ENCODE results near the gene APBA2.

Gene APBA2

GRCh38 chr15:28917791-28918140, 32.0 kb downstream of the APBA2 start:
- DNase-seq: no peak

GRCh38 chr15:28918141-28918983, 32.6 kb downstream of the APBA2 start:
- no peak for DNase-seq

- no peak for DNase-seq
Observed at GRCh38 chr15:28919201-28919635, 33.4 kb downstream of the APBA2 start.

DNA sequence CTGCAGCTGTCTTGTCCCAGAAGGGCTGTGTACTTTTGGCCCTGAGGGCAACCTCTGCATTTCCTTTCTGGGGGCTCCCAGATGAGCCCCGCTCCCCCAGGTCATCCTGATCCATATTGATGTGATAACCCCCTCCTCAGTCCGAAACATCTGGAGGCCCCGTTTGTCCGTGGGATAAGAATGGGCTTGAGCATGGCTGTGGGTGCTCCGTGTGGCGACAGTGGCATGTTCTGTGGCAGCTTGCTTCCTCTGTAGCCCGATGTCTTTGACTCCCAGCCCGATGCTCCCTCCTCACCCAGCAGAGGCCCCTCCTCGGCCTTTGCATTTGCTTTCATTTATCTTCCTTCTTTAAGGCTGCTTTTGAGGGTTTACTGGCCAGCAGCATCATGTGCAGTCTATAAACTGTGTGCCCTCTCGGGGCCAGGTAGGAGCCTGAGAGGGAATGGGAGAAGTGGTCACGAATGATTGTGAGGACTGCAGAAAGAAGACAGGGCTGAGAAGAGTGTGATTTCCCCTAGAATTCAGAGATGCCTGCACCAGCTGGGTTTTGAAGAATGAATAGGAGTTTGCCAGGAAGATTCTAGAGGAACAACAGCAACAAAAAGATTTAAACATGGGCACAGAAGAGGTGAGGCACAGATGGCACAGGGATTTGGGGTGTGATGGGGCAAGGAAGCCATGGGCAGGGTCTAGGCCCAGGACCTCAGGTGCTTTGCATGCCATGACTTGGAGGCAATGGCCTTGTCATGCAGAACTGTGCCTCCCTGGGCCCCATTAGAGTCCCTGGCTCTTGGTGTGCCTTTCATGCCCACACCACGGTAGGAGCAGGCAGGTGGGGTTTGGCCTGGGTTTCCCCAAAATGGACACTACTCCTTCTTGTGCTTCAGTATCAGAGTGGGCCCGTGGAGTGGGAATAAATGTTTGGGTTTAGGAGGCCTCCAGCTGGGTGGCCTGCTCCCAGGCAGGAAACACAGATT, 34.2 kb downstream of the APBA2 start:
- DNase-seq: no peak

DNA sequence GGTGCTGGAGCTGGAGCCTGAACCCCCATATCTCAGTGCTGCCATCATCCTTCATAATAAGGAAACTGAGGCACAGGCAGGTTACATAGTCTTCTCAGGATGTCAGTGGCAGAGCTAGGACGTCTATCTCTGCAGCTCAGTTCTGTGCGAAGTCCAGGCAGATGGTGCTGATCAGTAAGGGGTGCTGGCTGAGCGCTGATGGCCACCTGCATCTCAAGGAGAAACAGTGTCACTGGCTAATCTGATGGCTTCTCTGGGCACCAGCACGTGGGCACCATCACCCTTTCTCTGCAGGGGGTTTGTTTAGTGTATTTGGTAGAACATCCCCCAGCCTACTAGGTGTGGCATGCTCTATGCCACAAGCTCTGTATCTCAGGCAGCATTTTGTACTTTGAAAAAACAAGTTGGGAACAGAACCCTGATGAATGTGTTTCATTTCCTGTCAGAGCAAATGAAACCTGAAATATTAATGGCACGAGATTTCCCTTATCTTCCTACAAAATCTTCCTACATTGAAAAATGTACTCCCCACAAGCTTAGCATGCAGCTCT, 35.1 kb downstream of the APBA2 start:
- DNase-seq: no peak

GRCh38 chr15:28921336-28921735, 35.6 kb downstream of the APBA2 start:
- DNase-seq: no peak

GRCh38 chr15:28921919-28922706, 36.3 kb downstream of the APBA2 start:
- DNase-seq: no peak

GRCh38 chr15:28922707-28923012, 36.9 kb downstream of the APBA2 start:
- DNase-seq: no peak

DNA sequence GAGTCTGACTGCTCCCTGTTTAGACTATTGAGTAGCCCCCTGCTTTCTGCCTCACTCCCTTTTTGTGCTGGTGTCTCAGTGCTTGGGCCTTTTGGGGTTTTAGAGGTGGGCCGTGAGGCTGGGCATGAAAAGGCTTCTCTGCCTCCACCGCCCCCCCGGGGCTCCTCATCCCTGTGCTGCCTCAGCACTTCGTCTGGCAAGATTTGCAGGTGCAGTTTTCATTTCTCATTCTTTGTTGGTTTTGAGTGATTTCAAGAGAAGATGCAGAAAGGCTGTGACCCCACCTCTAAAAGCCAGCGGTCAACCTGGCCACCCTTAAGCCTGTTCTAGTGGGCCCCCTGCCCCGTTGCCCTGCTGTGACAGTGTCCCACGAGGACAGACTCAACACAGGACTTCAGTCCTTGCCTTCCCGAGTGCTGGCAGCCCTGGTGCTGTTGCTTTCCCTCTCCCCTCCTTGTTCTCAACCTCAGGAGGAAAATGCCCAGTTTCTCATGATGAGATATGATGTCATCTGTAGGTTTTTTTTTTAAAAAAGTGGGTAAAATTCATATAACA, 38.0 kb downstream of the APBA2 start:
- no peak for DNase-seq

DNA sequence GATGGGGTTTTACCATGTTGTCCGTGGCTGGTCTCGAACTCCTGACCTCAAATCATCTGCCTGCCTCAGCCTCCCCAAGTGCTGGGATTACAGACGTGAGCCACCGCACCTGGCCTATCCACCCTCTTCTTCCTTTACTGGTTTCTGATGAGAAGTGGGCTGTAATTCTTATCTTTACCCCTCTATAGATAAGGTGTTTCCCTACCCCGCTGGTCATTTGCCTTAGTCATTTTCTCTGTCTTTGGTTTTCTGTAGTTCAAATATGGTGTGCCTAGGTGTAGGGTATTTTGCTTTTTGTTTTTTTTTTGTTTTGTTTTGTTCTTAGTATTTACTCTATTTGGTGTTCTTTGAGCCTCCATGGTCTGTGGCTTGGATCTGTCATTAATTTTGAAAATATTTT, 41.3 kb downstream of the APBA2 start:
- no peak for DNase-seq

DNA sequence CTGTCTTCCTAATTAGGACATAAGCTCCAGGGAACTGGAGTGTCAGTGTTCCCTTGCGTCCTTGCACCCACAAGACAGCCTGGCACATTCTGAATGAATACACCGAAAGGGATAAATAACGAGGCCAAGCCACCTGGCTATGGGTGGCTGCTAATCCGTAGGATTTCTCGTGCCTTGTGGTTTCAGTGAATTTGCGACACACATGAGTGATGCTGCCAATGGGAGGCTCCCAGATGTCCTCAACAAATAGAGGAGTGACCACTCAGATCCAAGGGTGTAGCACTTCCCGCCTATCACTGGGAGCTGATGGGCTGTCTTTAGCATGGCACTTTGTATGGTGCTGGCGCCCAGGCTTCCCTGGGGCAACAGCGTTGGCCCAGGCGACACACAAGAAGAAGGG, 43.4 kb downstream of the APBA2 start:
- DNase-seq: no peak

DNA sequence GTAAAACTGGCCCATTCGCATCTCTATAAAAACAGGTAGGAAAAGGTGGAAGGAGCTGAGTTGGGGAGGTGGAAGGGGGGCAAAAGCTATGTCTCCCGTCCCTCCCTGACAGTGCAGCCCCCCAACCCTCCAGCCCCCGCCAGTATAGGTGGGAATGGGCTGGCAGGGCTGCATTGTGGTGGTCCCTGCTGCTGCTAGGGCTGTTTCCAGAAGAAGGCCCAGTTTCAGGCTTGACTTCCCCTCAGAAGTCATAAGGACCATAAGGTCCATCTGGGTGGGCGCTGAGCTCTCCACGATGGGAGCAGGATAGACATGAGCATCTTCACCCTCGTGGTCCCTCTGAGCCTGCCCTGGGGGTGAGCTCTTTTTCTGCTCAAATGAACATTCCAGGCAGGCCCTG, 44.2 kb downstream of the APBA2 start:
- no peak for DNase-seq

DNA sequence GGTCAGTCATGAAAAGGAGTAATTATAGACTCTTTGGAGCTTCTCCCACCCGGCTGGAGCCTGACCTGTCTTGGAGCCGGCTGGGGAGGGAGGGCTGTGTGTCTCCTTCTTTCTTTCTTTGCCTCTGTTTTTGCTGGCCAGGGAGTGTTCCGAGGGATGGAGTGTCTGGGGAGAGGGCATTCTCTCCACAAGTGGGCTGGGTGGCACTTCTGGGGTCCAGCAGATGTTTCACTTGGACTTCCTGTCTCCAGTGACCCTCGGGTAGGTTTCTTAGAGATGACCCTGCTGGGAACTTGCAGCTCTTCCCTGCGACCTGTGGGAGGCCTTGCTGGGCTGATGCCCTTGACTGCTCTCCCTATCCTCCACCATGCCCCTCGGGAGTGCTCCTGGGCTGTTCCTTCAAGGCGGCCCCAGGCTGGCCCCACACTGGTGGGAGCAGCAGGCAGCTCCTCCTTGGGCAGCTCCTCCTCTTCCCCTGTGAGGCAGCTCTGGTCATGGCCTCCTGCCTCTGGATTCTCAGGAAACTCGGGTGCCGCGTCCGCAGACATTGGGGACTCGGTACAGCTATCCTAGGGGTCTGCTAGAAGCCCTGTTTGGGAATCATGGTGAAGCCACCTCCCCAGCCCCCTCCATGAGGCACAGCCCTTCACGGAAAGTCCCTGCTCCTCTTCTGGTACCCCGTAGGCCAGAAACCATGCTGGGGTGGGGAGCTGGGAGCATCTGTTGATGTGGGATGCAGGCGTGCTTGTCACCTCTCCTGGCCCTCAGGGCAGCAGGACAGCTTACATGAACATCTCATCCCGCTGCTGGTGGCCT, 44.9 kb downstream of the APBA2 start:
- no peak for DNase-seq

DNA sequence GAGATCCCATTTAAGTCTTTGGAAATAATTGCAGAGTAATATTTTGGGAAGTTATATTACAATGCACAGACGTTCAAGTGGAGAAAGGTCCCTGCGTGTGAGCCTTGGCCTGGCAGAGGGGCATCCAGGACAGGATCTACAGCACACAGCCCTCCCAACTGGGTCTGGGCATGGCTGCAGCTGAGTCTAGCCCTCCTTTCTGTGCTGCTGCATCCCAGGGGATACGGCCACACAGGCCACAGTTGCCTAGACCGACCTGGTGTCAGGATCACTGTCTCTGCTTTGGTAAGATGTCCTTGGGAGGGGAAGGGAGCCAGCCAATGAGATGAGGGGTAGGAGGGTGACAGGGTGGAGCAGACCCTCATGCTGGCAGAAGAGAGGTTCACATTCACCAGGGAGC, 46.1 kb downstream of the APBA2 start:
- DNase-seq: no peak

DNA sequence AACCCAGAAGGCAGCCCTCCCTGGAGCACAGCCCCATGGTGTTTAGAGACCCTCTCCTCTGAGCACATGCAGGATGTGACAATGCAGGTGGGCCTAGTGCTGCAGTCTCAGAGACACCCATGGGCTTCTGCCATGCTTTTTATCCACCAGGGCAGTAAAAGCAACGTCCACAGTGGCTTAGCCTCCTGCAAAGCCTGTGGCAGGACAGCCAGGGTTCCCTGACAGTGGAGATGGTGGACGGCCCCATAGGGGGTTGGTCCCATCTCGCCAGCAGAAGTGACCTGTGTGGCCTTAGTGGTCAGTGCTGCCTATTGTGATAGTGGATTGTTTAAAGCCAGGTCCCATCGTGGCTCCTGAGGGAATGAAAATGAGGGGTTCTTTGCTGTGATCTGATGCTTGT, 46.6 kb downstream of the APBA2 start:
- no peak for DNase-seq

DNA sequence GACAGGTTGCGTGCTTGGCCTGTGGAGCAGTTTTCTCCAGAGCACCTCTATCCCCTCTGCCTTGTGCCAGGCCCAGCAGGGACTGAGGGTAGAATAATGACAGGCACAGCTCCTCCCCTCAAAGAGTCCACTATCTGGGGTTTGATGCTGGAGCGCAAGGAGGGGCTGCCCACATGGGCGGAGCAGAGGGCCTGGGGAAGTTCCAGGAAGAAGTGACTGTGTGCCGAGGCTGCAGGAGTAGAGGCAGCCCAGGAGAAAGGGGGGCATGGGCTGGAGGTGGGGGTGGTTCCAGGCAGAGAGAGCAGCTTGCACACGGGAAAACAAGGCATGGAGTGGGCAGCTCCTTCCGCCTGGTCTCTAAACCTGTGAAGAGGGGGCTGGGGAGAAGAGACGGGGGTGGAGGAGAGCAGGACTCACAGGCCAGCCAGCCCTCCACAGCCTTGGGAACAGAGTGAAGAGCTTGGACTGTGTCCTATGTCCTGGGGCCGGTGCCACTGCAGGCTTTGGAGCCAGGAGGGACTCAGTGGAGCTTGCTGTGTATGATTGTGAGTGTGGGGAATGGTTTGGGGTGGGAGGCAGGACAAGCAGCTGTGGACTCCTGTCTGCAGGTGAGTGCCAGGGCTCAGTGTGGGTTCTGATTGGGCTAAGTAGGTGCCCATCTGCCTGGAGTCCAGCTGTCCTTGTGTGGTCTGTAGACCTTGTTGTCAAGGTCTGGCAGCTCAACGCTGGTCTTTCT, 48.1 kb downstream of the APBA2 start:
- DNase-seq: no peak

DNA sequence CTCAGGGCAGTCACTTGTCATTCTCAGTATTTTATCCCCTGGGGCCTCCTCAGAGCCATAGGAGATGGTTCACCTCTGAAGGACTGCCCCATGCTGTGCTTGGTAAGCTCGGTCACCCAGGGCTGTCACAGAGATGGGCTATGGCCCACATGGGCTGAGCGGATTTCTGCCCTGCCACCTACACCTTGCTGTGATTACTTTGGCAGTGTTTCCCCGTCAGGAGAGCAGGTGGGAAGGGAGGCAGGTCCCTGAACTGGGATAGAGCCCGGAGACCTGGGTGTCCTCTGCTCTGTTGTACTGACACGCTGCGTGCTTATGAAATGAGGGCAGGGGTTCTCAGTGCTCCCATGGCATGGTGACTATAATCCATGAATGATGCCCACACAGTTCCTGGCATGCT, 48.9 kb downstream of the APBA2 start:
- DNase-seq: no peak

- DNase-seq: no peak
Observed at GRCh38 chr15:28935316-28935715, 49.5 kb downstream of the APBA2 start.

DNA sequence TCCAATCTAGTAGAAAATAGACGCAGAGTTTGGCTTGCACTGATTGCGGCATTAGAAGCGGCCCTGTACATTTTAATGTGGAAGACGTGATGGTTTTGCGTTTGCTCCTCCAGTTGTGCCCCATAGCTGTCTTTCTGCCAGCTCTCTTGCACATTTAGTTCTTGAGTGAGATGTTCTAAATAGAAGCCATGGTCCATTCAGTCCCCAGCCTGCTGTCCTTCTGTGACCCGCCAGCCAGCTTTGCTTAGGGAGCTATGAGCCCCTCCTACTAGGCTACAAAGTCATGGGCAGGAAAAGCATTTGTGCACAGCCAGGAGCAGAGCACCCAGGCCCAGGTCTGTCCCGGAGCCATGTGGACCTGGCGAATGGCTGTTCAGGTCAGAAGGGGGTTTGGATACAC, 50.3 kb downstream of the APBA2 start:
- no peak for DNase-seq

DNA sequence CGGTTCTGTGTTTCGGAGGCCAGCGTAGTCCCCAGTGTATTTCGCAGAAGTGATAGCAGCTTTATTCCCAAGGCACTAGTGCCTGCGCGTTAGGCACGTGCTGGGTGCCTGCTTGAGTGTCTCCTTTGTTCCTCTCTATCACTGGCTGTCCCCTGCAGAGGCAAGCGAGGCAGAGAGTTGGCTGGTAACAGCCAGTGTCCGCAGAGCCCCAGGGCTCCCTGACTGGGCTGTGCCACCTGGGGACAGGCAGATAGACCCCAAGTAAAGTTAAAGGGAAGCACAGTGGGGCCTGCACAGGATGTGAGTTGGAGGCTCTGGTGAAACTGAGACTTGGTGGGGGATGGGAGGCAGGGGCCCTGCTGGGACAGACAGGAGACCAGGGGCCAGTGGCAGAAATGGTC, 50.7 kb downstream of the APBA2 start:
- no peak for DNase-seq

DNA sequence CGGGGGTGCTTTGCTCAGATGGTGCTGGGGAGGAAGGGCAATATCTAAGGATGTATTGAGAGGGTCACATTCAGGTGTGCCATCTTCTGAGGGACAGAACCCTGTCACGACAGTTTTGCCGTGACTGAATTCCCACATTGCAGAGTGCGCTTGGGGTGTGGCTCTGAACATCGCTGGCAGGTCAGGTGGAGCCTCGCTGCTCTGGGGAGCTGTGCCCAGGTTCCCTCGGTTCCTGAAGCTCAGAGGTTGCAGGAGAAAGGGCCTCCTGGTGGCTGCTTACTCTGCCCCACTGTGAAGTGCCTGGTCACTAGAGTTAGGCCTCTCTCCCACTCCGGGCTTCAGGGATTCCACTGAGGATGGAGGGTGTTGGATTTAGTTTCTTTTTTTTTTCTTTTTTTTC, 51.5 kb downstream of the APBA2 start:
- no peak for DNase-seq
